A549 (cell line): ENCODE measurements around the gene PLA2G2C. TPM values are rescaled to one million over a fixed set of nuclear protein-coding genes. Genes with fewer than 3 reads are reported as not detected.

Experiments used
- ATAC-seq, 2 experiments: fragments of 200-7000 bp in 1 of 2; fragments of >200 bp in 1 of 2; cut with Nextera tagmentation in 1 of 2; cut with Tn5 transposase in 1 of 2; 3 replicates each; pipeline versions ENCODE4 v1.8.0 to v1.9.1; 2018 to 2020; ENCODE audit warnings: mild to moderate bottlenecking in 1 of 2, moderate library complexity in 1 of 2
- CTCF ChIA-PET: fragments of 300-600 bp; sonication (Branson Sonifier 250); formaldehyde crosslinking; extraction: SDS; loops from one replicate; lab custom pipeline; 2021; ENCODE audit warnings: antibody characterized with exemption, inconsistent platforms; lab: Yijun Ruan, JAX
- POLR2A ChIA-PET: fragments of 350-600 bp; formaldehyde crosslinking; extraction: SDS; loops from one replicate; lab custom pipeline; 2021; ENCODE audit warnings: antibody characterized with exemption, inconsistent platforms; lab: Yijun Ruan, JAX
- DNase-seq, 2 experiments: peaks; one replicate each; pipeline versions ENCODE4 v3.0.0 to v3.0.0-alpha.2; 2011 to 2016; ENCODE audit warnings: low read depth in 1 of 2, low spot score in 1 of 2
- FAIRE-seq: peaks from 2 replicates; lab custom pipeline; 2011; peaks lifted over from hg19 to GRCh38; lab: Jason Lieb, UNC
- H3K27ac ChIP-seq, 2 experiments: fragments of >200 bp; sonication (Bioruptor Twin); formaldehyde crosslinking; 3 replicates each; pipeline ENCODE4 v1.5.1; 2016 to 2017
- H3K4me1 ChIP-seq: fragments of >200 bp; sonication (Bioruptor Twin); formaldehyde crosslinking; 3 replicates; pipeline ENCODE4 v1.6.1; 2016
- H3K4me2 ChIP-seq: fragments of >200 bp; sonication (Bioruptor Twin); formaldehyde crosslinking; 3 replicates; pipeline ENCODE4 v1.6.1; 2016
- H3K4me3 ChIP-seq: fragments of >200 bp; sonication (Bioruptor Twin); formaldehyde crosslinking; 3 replicates; pipeline ENCODE4 v1.5.1; 2016
- H3K9me3 ChIP-seq: fragments of >200 bp; sonication (Bioruptor Twin); formaldehyde crosslinking; 3 replicates; pipeline ENCODE4 v1.6.1; 2016
- BHLHE40 ChIP-seq: IDR thresholded peaks from 2 replicates; pipeline ENCODE4 v1.6.1; 2012; ENCODE audit warnings: low read depth, low read length, inconsistent platforms
- CEBPB ChIP-seq, 2 experiments: fragments of >200 bp in 1 of 2; sonication (Bioruptor Twin) in 1 of 2; formaldehyde crosslinking in 1 of 2; IDR thresholded peaks; 2 replicates each; pipeline ENCODE4 v1.6.1; 2012 to 2016
- E2F6 ChIP-seq: IDR thresholded peaks from 2 replicates; pipeline ENCODE4 v1.6.1; 2012; ENCODE audit warnings: low read depth, borderline replicate concordance
- EHF ChIP-seq: fragments of 250-450 bp; sonication (Bioruptor Pico); IDR thresholded peaks from 2 replicates; pipeline ENCODE4 v1.5.0; 2020; ENCODE audit warnings: mild to moderate bottlenecking
- EHMT2 ChIP-seq: fragments of 200-600 bp; sonication (generic); IDR thresholded peaks from 2 replicates; pipeline ENCODE4 v1.6.1; 2016; ENCODE audit warnings: antibody characterized with exemption, low read depth, mild to moderate bottlenecking, moderate library complexity
- EP300 ChIP-seq, 2 experiments: fragments of >200 bp; sonication (Bioruptor Twin); formaldehyde crosslinking; IDR thresholded peaks; 2 replicates in 1 of 2; 3 replicates in 1 of 2; pipeline ENCODE4 v1.6.1; 2016 to 2017
- ESRRA ChIP-seq: fragments of 150-350 bp; IDR thresholded peaks from 2 replicates; pipeline ENCODE4 v1.6.1; 2014; ENCODE audit warnings: mild to moderate bottlenecking, low read length, borderline replicate concordance
- FOSB ChIP-seq: fragments of 250-450 bp; sonication (Bioruptor Pico); IDR thresholded peaks from 2 replicates; pipeline ENCODE4 v1.5.0; 2020; ENCODE audit warnings: mild to moderate bottlenecking, moderate library complexity
- FOSL2 ChIP-seq, 2 experiments: fragments of 450-650 bp in 1 of 2; fragments of >200 bp in 1 of 2; sonication (Bioruptor Twin) in 1 of 2; formaldehyde crosslinking; IDR thresholded peaks; 2 replicates each; pipeline versions ENCODE4 v1.5.0 to v1.6.1; 2016 to 2020; ENCODE audit warnings: mild to moderate bottlenecking in 1 of 2, moderate library complexity in 1 of 2
- FOXS1 ChIP-seq: fragments of 250-450 bp; sonication (Bioruptor Pico); IDR thresholded peaks from 2 replicates; pipeline ENCODE4 v1.5.0; 2020; ENCODE audit warnings: mild to moderate bottlenecking, moderate library complexity
- GATA3 ChIP-seq: IDR thresholded peaks from 2 replicates; pipeline ENCODE4 v1.6.1; 2012; ENCODE audit warnings: borderline replicate concordance
- HEYL ChIP-seq: fragments of 250-450 bp; sonication (Bioruptor Pico); IDR thresholded peaks from 2 replicates; pipeline ENCODE4 v1.8.0; 2021; ENCODE audit warnings: mild to moderate bottlenecking, moderate library complexity
- HMGXB4 ChIP-seq: fragments of 250-450 bp; sonication (Bioruptor Pico); IDR thresholded peaks from 2 replicates; pipeline ENCODE4 v1.5.0; 2021; ENCODE audit warnings: mild to moderate bottlenecking, moderate library complexity, borderline replicate concordance
- HOXA7 ChIP-seq: fragments of 250-450 bp; sonication (Bioruptor Pico); IDR thresholded peaks from 2 replicates; pipeline ENCODE4 v1.5.0; 2020; ENCODE audit warnings: mild to moderate bottlenecking, moderate library complexity
- JUNB ChIP-seq: fragments of >200 bp; sonication (Bioruptor Twin); formaldehyde crosslinking; IDR thresholded peaks from 2 replicates; pipeline ENCODE4 v1.6.1; 2016
- KDM1A ChIP-seq: fragments of 200-600 bp; sonication (generic); IDR thresholded peaks from 2 replicates; pipeline ENCODE4 v1.6.1; 2016; ENCODE audit warnings: low read depth, mild to moderate bottlenecking
- MAFK ChIP-seq: fragments of 450-650 bp; IDR thresholded peaks from 2 replicates; pipeline ENCODE4 v1.6.1; 2014; ENCODE audit not compliant: partially characterized antibody
- NFE2L2 ChIP-seq: fragments of 150-350 bp; conservative IDR thresholded peaks from 2 replicates; pipeline ENCODE4 v1.6.1; 2014; ENCODE audit warnings: low read length
- PHF8 ChIP-seq: fragments of 200-600 bp; sonication (generic); IDR thresholded peaks from 2 replicates; pipeline ENCODE4 v1.6.1; 2016; ENCODE audit warnings: low read depth, mild to moderate bottlenecking, antibody characterized with exemption, moderate library complexity, borderline replicate concordance
- RAD21 ChIP-seq, 2 experiments: fragments of >200 bp in 1 of 2; sonication (Bioruptor Twin) in 1 of 2; formaldehyde crosslinking in 1 of 2; IDR thresholded peaks in 1 of 2; conservative IDR thresholded peaks in 1 of 2; 2 replicates in 1 of 2; 3 replicates in 1 of 2; pipeline ENCODE4 v1.6.1; 2012 to 2018; ENCODE audit warnings: inconsistent platforms in 1 of 2
- RCOR1 ChIP-seq: fragments of 150-350 bp; IDR thresholded peaks from 2 replicates; pipeline ENCODE4 v1.6.1; 2014; ENCODE audit warnings: antibody characterized with exemption, low read length, low read depth
- RFX5 ChIP-seq: fragments of 450-650 bp; IDR thresholded peaks from 2 replicates; pipeline ENCODE4 v1.7.1; 2014; ENCODE audit warnings: antibody characterized with exemption, mild to moderate bottlenecking, moderate library complexity
- SREBF2 ChIP-seq: fragments of 450-650 bp; IDR thresholded peaks from 2 replicates; pipeline ENCODE4 v1.6.1; 2014; ENCODE audit warnings: mild to moderate bottlenecking, moderate library complexity
- USF2 ChIP-seq: fragments of 450-650 bp; IDR thresholded peaks from 2 replicates; pipeline ENCODE4 v1.6.1; 2014; ENCODE audit warnings: antibody characterized with exemption
- ZC3H11A ChIP-seq: fragments of 450-650 bp; IDR thresholded peaks from 2 replicates; pipeline ENCODE4 v1.6.1; 2014; ENCODE audit warnings: antibody characterized with exemption, mild to moderate bottlenecking
- ZNF302 ChIP-seq: fragments of 250-450 bp; sonication (Bioruptor Pico); IDR thresholded peaks from 2 replicates; pipeline ENCODE4 v1.9.0; 2021; ENCODE audit warnings: inconsistent platforms, mild to moderate bottlenecking, moderate library complexity
- ZSCAN20 ChIP-seq: fragments of 250-450 bp; sonication (Bioruptor Pico); IDR thresholded peaks from 2 replicates; pipeline ENCODE4 v1.8.0; 2022; ENCODE audit warnings: mild to moderate bottlenecking, moderate library complexity
- WGBS: methylation state at CpG from one replicate; pipeline ENCODE4 v1.1.6; 2017; ENCODE audit errors: missing lambda C conversion rate; 5-methylcytosine and 5-hydroxymethylcytosine counted together
- polyA plus RNA-seq, 4 experiments: library from polyadenylated mRNA; depleted of rRNA in 3 of 4; stranded (reverse); fragments of >200 nt; fragmentation: RNase III in 1 of 4; extraction: RNeasy Plus Mini Kit Qiagen cat#74134 plus additional on column Dnase treatment in 1 of 4; gene quantifications; 2 replicates in 3 of 4; 3 replicates in 1 of 4; pipeline ENCODE4 v1.2.3, GENCODE V29; 2011 to 2017
- TF ChIP-seq, protein P1 (sequence below): fragments of >200 bp; sonication (Bioruptor Twin); formaldehyde crosslinking; IDR thresholded peaks from 3 replicates; pipeline ENCODE4 v1.6.1; 2016
- TF ChIP-seq, protein P2 (sequence below): fragments of >200 bp; sonication (Bioruptor Twin); formaldehyde crosslinking; IDR thresholded peaks from 2 replicates; pipeline ENCODE4 v1.6.1; 2016

PLA2G2C gene
- polyA plus RNA-seq, 2 of the 4 experiments (the other 2 are of a cell fraction) = not detected

GRCh38 chr1:20192871-20193411, 6.6 kb upstream of the PLA2G2C start:
- ChIA-PET CTCF (interaction anchor here (0.9 to 3.3 kb wide), 8 partner anchors 14 to 277 kb away, joined by 3 to 11 read pairs (median 3); no protein-coding TSS in a partner anchor), POLR2A (no interaction called here)
- peaks cover 4% of the 10 kb centered on the region; the same call in 1 of the 3 replicates for H3K4me1 ChIP-seq
- FAIRE-seq (no peak), DNase-seq (no peak), ATAC-seq (no peak)
- TF ChIP-seq HMGXB4 (CRISPR knock-in tag) = no peak
- no peak for TF ChIP-seq FOSB (CRISPR knock-in tag)
- no peak for TF ChIP-seq E2F6
- no peak for TF ChIP-seq ZSCAN20 (CRISPR knock-in tag)
- TF ChIP-seq KDM1A = no peak
- no peak for TF ChIP-seq FOSL2 (IDR thresholded peaks at IDR 0.05)
- no peak for TF ChIP-seq FOSL2 (CRISPR knock-in tag; IDR thresholded peaks at IDR 0.05)
- TF ChIP-seq BHLHE40 = no peak
- TF ChIP-seq EP300 (IDR thresholded peaks at IDR 0.05) = no peak
- TF ChIP-seq JUNB = no peak
- no peak for TF ChIP-seq ZNF302 (CRISPR knock-in tag)
- TF ChIP-seq FOXS1 (CRISPR knock-in tag) = no peak
- no peak for TF ChIP-seq PHF8
- TF ChIP-seq EHF (CRISPR knock-in tag) = no peak
- TF ChIP-seq HEYL (CRISPR knock-in tag) = no peak
- no peak for TF ChIP-seq SREBF2
- no peak overlapping the region for H3K4me3 ChIP-seq
- H3K27ac ChIP-seq = no peak overlapping the region
- no peaks in the 10 kb centered on the region for H3K9me3 ChIP-seq
- 71% methylated on average over 1 of the region's 1 CpG for WGBS
- no peak overlapping the region for H3K4me2 ChIP-seq

DNA sequence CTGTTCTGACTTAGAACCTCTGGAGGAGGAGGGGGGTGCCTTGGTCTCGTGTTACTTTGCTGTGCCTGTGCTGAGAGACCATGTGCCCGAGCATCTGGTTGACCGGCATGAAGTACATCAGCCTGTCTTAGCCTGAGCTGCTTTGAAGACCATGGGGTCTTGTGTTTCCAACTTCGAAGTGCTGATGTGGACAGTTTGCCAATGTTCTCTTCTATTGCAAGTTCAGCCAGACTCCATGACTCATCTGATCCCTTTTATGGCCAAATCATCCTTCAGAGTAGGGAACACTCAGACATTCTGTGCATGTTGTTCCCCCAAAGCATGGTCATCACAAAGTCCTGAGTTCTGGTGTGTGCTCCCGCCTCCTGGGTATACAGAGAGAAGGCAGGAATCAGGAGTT, 6.0 kb upstream of the PLA2G2C start:
- Histone ChIP-seq H3K4me1 (peaks cover under 1% of the 10 kb centered on the region; the same call in 1 of the 3 replicates), H3K4me2 (no peak overlapping the region), H3K4me3 (no peak overlapping the region), H3K27ac (peak overlapping the region in 1 of 2 experiments; percentile 22; a peak in 1 of 6 replicates), H3K9me3 (no peaks in the 10 kb centered on the region)
- TF ChIP-seq E2F6 (no peak), MAFK (peak; percentile 9)
- CTCF ChIA-PET = interaction anchor here (1.0 kb wide), 1 partner anchor 33 kb away, joined by 3 read pairs; no protein-coding TSS in a partner anchor
- 33% methylated on average over 5 of the region's 5 CpGs for WGBS
- ATAC-seq (no peak), DNase-seq (no peak), FAIRE-seq (no peak)
- POLR2A ChIA-PET = no interaction called here

GRCh38 chr1:20191266-20191825, 5.0 kb upstream of the PLA2G2C start:
- 66% methylated on average over 11 of the region's 12 CpGs for WGBS
- Histone ChIP-seq H3K9me3 (no peaks in the 10 kb centered on the region), H3K4me3 (no peak overlapping the region), H3K27ac (peak overlapping the region in 1 of 2 experiments; percentile 22; a peak in 1 of 6 replicates), H3K4me2 (no peak overlapping the region), H3K4me1 (no peaks in the 10 kb centered on the region; the same call in 2 of the 3 replicates)
- DNase-seq (no peak), FAIRE-seq (no peak), ATAC-seq (no peak)
- TF ChIP-seq CEBPB (IDR thresholded peaks at IDR 0.05) (no peak), RFX5 (no peak), GATA3 (no peak), JUNB (no peak), EHF (CRISPR knock-in tag) (no peak), HOXA7 (no peak), USF2 (no peak), EHMT2 (no peak), ZC3H11A (no peak), RAD21 (conservative IDR thresholded peaks at IDR 0.05 in 1 of 2, IDR thresholded peaks at IDR 0.05 in 1 of 2) (no peak), RCOR1 (no peak), NFE2L2 (no peak), KDM1A (no peak), ESRRA (no peak), FOSB (CRISPR knock-in tag) (no peak)
- TF ChIP-seq, protein P1, sequence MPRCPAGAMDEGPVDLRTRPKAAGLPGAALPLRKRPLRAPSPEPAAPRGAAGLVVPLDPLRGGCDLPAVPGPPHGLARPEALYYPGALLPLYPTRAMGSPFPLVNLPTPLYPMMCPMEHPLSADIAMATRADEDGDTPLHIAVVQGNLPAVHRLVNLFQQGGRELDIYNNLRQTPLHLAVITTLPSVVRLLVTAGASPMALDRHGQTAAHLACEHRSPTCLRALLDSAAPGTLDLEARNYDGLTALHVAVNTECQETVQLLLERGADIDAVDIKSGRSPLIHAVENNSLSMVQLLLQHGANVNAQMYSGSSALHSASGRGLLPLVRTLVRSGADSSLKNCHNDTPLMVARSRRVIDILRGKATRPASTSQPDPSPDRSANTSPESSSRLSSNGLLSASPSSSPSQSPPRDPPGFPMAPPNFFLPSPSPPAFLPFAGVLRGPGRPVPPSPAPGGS = no peak
- TF ChIP-seq, protein P2, sequence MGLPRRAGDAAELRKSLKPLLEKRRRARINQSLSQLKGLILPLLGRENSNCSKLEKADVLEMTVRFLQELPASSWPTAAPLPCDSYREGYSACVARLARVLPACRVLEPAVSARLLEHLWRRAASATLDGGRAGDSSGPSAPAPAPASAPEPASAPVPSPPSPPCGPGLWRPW = no peak
- ChIA-PET CTCF (no interaction called here), POLR2A (no interaction called here)
